K562 treated with DMSO at 1 percent for 12 hours (cell line): ENCODE results near the gene YBX3. TPM values are rescaled to one million over a fixed set of nuclear protein-coding genes. Genes with fewer than 3 reads are reported as not detected.

ENCODE experiments used
- total RNA-seq: library from RNA; unstranded; fragments of 300-600 nt; gene quantifications from 2 replicates; pipeline ENCODE4 v1.2.3, GENCODE V29; 2022; ENCODE audit not compliant: insufficient read depth

YBX3 gene
- 74.8 and 109 TPM in 2 replicates for total RNA-seq

DNA sequence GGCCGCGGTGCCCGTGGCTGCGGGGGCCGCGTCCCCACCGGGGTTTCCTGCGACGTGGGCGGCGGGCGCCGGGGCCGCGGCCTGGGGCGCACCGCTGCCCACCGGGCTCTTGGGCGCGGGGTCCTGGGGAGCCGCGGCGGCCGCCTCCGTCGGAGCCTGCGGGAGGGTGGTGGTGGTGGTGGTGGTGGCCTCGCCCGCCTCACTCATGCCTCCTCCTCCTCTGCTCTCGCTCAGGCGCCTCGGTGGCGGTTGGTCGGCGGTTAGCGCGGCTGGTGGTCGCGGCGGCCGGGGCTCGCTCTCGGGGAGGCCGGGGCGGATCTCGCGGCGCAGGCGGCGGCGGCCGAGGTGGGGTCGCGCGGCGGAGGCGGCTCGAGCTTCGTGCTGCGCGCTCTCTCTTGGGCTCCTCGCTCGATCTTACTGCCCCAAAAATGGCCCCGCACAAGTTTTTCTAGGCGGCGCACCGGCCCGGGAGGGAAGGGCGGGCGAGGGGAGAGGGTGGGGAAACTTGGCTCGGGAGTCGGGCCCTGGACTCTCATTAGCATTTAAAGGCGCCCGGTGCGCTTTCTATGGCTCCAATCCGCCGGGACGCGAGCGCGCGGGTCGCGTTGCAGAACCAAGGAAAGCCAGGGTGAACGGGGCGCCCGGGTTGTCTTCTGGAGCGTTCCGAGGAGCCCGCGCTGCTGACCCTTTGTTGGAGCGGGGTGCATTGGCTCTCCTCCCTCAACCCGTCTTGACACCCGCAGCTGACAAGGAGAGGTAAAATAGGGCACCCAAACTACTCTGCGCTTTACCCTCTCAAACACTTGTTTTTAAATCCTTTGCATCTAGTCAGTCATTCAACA is at the start of gene YBX3:
Gene YBX3 (minus strand): TSS at position 419 of the 842 bp plus-strand sequence. CDS start 212 bp downstream, at position 207.

DNA sequence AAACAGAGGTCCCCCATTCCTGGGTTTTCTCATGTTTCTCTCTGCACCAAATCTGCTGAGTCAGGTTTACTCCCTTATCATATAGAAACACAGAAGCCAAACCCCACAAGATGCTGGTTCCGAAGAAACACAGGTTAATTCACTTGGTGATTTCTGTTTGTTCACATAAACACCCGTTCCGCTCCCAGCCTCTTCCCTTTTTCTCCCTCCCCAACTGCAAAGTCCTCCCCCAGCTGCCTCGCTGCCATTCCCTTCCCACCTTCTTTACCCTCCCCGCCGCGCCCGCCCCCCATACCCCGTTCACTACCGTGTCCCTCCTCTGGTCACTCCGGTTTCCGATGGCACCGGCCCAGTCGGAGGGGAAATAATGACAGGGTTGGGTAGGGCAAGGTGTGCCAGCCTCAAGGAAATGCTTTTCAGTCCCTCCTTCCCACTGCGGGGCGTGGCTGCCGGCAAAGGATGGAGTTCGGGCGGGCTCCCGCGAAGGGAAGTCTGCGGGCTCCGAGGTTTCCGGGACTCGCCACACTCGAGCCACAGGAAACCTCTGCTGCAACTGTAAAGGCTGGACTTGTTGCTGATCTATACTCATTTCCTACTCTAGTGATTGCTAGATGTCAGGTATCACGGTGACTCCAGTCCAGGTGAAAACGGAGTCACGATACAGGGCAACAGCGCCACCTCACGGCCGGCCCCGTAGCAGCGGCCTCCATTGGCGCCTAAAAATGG is 49.3 kb downstream of the YBX3 start, which contains the start of gene STYK1:
Gene STYK1 (minus strand): TSS at position 394 of the 726 bp plus-strand sequence. CDS start 39,434 bp downstream, outside the sequence.

Other genes with a start within 250 kb of the YBX3 start
- 0.57 TPM in 1 of 2 replicates, not detected in the other for gene EIF2S3B, start 217.4 kb downstream of the YBX3 start, total RNA-seq
- 6.0 and 9.4 TPM in 2 replicates for gene MAGOHB, start 109.7 kb downstream of the YBX3 start, total RNA-seq
- 0.39 TPM in 1 of 2 replicates, not detected in the other for gene STYK1, start 49.3 kb downstream of the YBX3 start, total RNA-seq
- not detected in 2 replicates for gene TAS2R7, start 79.3 kb upstream of the YBX3 start, total RNA-seq
- gene TAS2R8, start 84.0 kb upstream of the YBX3 start, total RNA-seq = not detected in 2 replicates
- gene TAS2R9, start 86.8 kb upstream of the YBX3 start, total RNA-seq = not detected in 2 replicates
- gene TAS2R10, start 103.0 kb upstream of the YBX3 start, total RNA-seq = not detected in 2 replicates
- not detected in 2 replicates for gene PRR4, start 126.2 kb upstream of the YBX3 start, total RNA-seq
- gene PRH1, start 160.9 kb upstream of the YBX3 start, total RNA-seq = 4.3 and 5.0 TPM in 2 replicates
- gene TAS2R13, start 186.2 kb upstream of the YBX3 start, total RNA-seq = not detected in 2 replicates
- gene PRH2, start 205.9 kb upstream of the YBX3 start, total RNA-seq = not detected in 2 replicates
- 0.92 and 0.94 TPM in 2 replicates for gene TAS2R14, start 215.9 kb upstream of the YBX3 start, total RNA-seq